CD4-positive, alpha-beta T cell (primary cell): ENCODE results near the gene CD300A. TPM values are rescaled to one million over a fixed set of nuclear protein-coding genes. Genes with fewer than 3 reads are reported as not detected.

Experiments used
- ATAC-seq: fragments of 200-7000 bp; cut with Tn5 transposase; one replicate; pipeline ENCODE4 v1.10.0; 2022; ENCODE audit warnings: mild to moderate bottlenecking; ENCODE audit not compliant: poor library complexity
- CTCF ChIA-PET: fragments of 350-600 bp; sonication (Branson Sonifier 250); formaldehyde crosslinking; loops from one replicate; lab custom pipeline; 2021; ENCODE audit warnings: antibody characterized with exemption, inconsistent platforms; lab: Charles Lee
- POLR2A ChIA-PET: fragments of 350-600 bp; sonication (Branson Sonifier 250); formaldehyde crosslinking; loops from one replicate; lab custom pipeline; 2021; ENCODE audit warnings: antibody characterized with exemption, inconsistent platforms; lab: Charles Lee
- DNase-seq, 14 experiments: peaks; one replicate each; pipeline ENCODE4 v3.0.0-alpha.2; 2013 to 2020; ENCODE audit warnings: mixed read lengths in 2 of 14
- H3K27ac ChIP-seq, 2 donors: one replicate each; pipeline versions ENCODE4 v1.5.1 to v1.7.0; 2013; ENCODE audit warnings: low read length in 2 of 2, low read depth in 1 of 2, mild to moderate bottlenecking in 1 of 2
- H3K27me3 ChIP-seq, 2 experiments: 1 replicate in 1 of 2; 2 replicates in 1 of 2; pipeline versions ENCODE4 v1.6.1 to v1.7.0; 2013; ENCODE audit warnings: low read length in 2 of 2, control low read depth in 1 of 2, mild to moderate bottlenecking in 1 of 2, moderate library complexity in 1 of 2; ENCODE audit not compliant: insufficient read depth in 2 of 2, control insufficient read depth in 1 of 2
- H3K36me3 ChIP-seq: one replicate; pipeline ENCODE4 v1.6.1; 2013; ENCODE audit warnings: low read length, control low read depth; ENCODE audit not compliant: insufficient read depth
- H3K4me1 ChIP-seq: one replicate; pipeline ENCODE4 v1.6.1; 2013; ENCODE audit warnings: low read length, control low read depth; ENCODE audit not compliant: insufficient read depth
- H3K4me3 ChIP-seq: one replicate; pipeline ENCODE4 v1.5.1; 2013; ENCODE audit warnings: mild to moderate bottlenecking, low read length, moderate library complexity
- H3K9me3 ChIP-seq, 2 experiments: 1 replicate in 1 of 2; 2 replicates in 1 of 2; pipeline versions ENCODE4 v1.6.1 to v1.7.0; 2013; ENCODE audit warnings: low read length in 2 of 2, mild to moderate bottlenecking in 2 of 2, control low read depth in 1 of 2, moderate library complexity in 1 of 2; ENCODE audit not compliant: control insufficient read depth in 1 of 2, insufficient read depth in 1 of 2
- H3K27ac Mint-ChIP-seq: one replicate; pipeline ENCODE4 v1.8.0; 2020; ENCODE audit warnings: mixed read lengths
- H3K27me3 Mint-ChIP-seq: one replicate; pipeline ENCODE4 v1.8.0; 2021; ENCODE audit warnings: mixed read lengths
- H3K36me3 Mint-ChIP-seq: one replicate; pipeline ENCODE4 v1.8.0; 2021; ENCODE audit warnings: low read depth, mixed read lengths
- H3K4me1 Mint-ChIP-seq: one replicate; pipeline ENCODE4 v1.8.0; 2021; ENCODE audit warnings: low read depth, mixed read lengths
- H3K4me3 Mint-ChIP-seq: one replicate; pipeline ENCODE4 v1.8.0; 2020; ENCODE audit warnings: mild to moderate bottlenecking, mixed read lengths
- H3K9me3 Mint-ChIP-seq: one replicate; pipeline ENCODE4 v1.8.0; 2020; ENCODE audit warnings: mixed read lengths
- CTCF ChIP-seq: fragments of 200-600 bp; IDR thresholded peaks from one replicate; pipeline ENCODE4 v1.8.0; 2022; ENCODE audit warnings: antibody characterized with exemption, mild to moderate bottlenecking
- intact Hi-C, 2 experiments: fragments of 100-400 bp; cut with DNase I in 1 of 2; cut with micrococcal nuclease in 1 of 2; formaldehyde crosslinking; loops; one replicate each; pipeline versions ENCODE4 v1.15.1 to v1.9.0; 2023 to 2025; cut with DNase I, micrococcal nuclease
- total RNA-seq, 174 experiments: library from RNA in 2 of 174; stranded (reverse) in 2 of 174; gene quantifications; one replicate each; pipeline ENCODE4 v1.2.3 and lab custom pipeline; 2021 to 2026

Gene CD300A
- total RNA-seq, 2 experiments from 2014 or later: 1.8 to 2.6 TPM

- Histone ChIP-seq H3K4me3 (no peak overlapping the region), H3K4me1 (peaks cover 45% of the 10 kb centered on the region), H3K36me3 (peaks cover 35% of the 10 kb centered on the region), H3K27me3 (no peaks in the 10 kb centered on the region), H3K9me3 (no peaks in the 10 kb centered on the region), H3K27ac (no peak overlapping the region)
- no peaks in the 10 kb centered on the region for H3K9me3 Mint-ChIP-seq
- ChIA-PET CTCF (interaction anchor here (1.3 kb wide), 1 partner anchor 103 kb away, joined by 3 read pairs; no protein-coding TSS in a partner anchor), POLR2A (no interaction called here)
- H3K36me3 Mint-ChIP-seq: peaks cover 5% of the 10 kb centered on the region
- intact Hi-C loops: no loop called here
- H3K27ac Mint-ChIP-seq: no peak overlapping the region
- no peak for TF ChIP-seq CTCF
- ATAC-seq (no peak), DNase-seq (no peak)
- peaks cover 43% of the 10 kb centered on the region for H3K4me1 Mint-ChIP-seq
- H3K27me3 Mint-ChIP-seq: no peaks in the 10 kb centered on the region
- H3K4me3 Mint-ChIP-seq: no peak overlapping the region
Observed at GRCh38 chr17:74481621-74482020, 15.2 kb downstream of the CD300A start.

- peaks cover 24% of the 10 kb centered on the region for H3K4me1 ChIP-seq
- H3K4me1 Mint-ChIP-seq: peaks cover 22% of the 10 kb centered on the region
- DNase-seq (peak in 1 of 14 experiments; percentile 14), ATAC-seq (no peak)
- no peaks in the 10 kb centered on the region for H3K9me3 Mint-ChIP-seq
- ChIA-PET CTCF (interaction anchor here (0.5 kb wide), 1 partner anchor 113 kb away, joined by 4 read pairs; no protein-coding TSS in a partner anchor), POLR2A (no interaction called here)
- no peaks in the 10 kb centered on the region for H3K9me3 ChIP-seq
- no peak overlapping the region for H3K27ac Mint-ChIP-seq
- intact Hi-C loops: no loop called here
- no peak overlapping the region for H3K27ac ChIP-seq
- H3K27me3 ChIP-seq: no peaks in the 10 kb centered on the region
- H3K36me3 Mint-ChIP-seq: no peaks in the 10 kb centered on the region
- H3K4me3 ChIP-seq: no peak overlapping the region
- peaks cover 30% of the 10 kb centered on the region for H3K36me3 ChIP-seq
- no peak for TF ChIP-seq CTCF
- no peaks in the 10 kb centered on the region for H3K27me3 Mint-ChIP-seq
- no peak overlapping the region for H3K4me3 Mint-ChIP-seq
Observed at GRCh38 chr17:74484066-74484465, 17.6 kb downstream of the CD300A start.

- H3K4me1 ChIP-seq: peaks cover 13% of the 10 kb centered on the region
- Mint-ChIP-seq H3K27ac (no peak overlapping the region), H3K27me3 (no peaks in the 10 kb centered on the region), H3K36me3 (no peaks in the 10 kb centered on the region), H3K4me3 (no peak overlapping the region), H3K9me3 (no peaks in the 10 kb centered on the region), H3K4me1 (peaks cover 11% of the 10 kb centered on the region)
- TF ChIP-seq CTCF: no peak
- DNase-seq (no peak), ATAC-seq (no peak)
- ChIA-PET CTCF (no interaction called here), POLR2A (no interaction called here)
- H3K36me3 ChIP-seq: peaks cover 21% of the 10 kb centered on the region
- H3K4me3 ChIP-seq: no peak overlapping the region
- H3K9me3 ChIP-seq: no peaks in the 10 kb centered on the region
- H3K27ac ChIP-seq: no peak overlapping the region
- H3K27me3 ChIP-seq: no peaks in the 10 kb centered on the region
- intact Hi-C loops: no loop called here
Observed at GRCh38 chr17:74485022-74485743, 18.7 kb downstream of the CD300A start.
